Endodermal cell (in vitro differentiated cells): ENCODE measurements around the gene SNCAIP. TPM values are rescaled to one million over a fixed set of nuclear protein-coding genes. Genes with fewer than 3 reads are reported as not detected.

Experiments
- DNase-seq: peaks from one replicate; pipeline ENCODE4 v3.0.0-alpha.2; 2017
- H3K27ac ChIP-seq: 2 replicates; pipeline ENCODE4 v1.5.1; 2013; ENCODE audit warnings: mild to moderate bottlenecking, low read depth, low read length, moderate library complexity
- H3K27me3 ChIP-seq: 2 replicates; pipeline ENCODE4 v1.6.1; 2013; ENCODE audit warnings: mild to moderate bottlenecking, low read length, moderate library complexity; ENCODE audit not compliant: insufficient read depth, control insufficient read depth, poor library complexity, severe bottlenecking
- H3K36me3 ChIP-seq: 2 replicates; pipeline ENCODE4 v1.7.0; 2013; ENCODE audit warnings: mild to moderate bottlenecking, low read length, moderate library complexity; ENCODE audit not compliant: control insufficient read depth, insufficient read depth
- H3K4me1 ChIP-seq: one replicate; pipeline ENCODE4 v1.7.0; 2013; ENCODE audit warnings: low read length; ENCODE audit not compliant: control insufficient read depth, insufficient read depth
- H3K4me3 ChIP-seq: 2 replicates; pipeline ENCODE4 v1.5.1; 2013; ENCODE audit warnings: mild to moderate bottlenecking, low read length, moderate library complexity
- H3K9ac ChIP-seq: 2 replicates; pipeline ENCODE4 v1.6.1; 2013; ENCODE audit warnings: mild to moderate bottlenecking, low read length, moderate library complexity; ENCODE audit not compliant: poor library complexity, severe bottlenecking; ENCODE audit errors: extremely low read depth
- H3K9me3 ChIP-seq: 2 replicates; pipeline ENCODE4 v1.6.1; 2013; ENCODE audit warnings: mild to moderate bottlenecking, low read length, moderate library complexity; ENCODE audit not compliant: control insufficient read depth
- H3K27ac Mint-ChIP-seq: 2 replicates; pipeline ENCODE4 v1.8.0; 2020; ENCODE audit warnings: mixed read lengths
- H3K27me3 Mint-ChIP-seq: 2 replicates; pipeline ENCODE4 v1.8.0; 2021; ENCODE audit warnings: mild to moderate bottlenecking, mixed read lengths; ENCODE audit not compliant: insufficient read depth
- H3K36me3 Mint-ChIP-seq: 2 replicates; pipeline ENCODE4 v1.8.0; 2020; ENCODE audit warnings: low read depth, mixed read lengths
- H3K4me1 Mint-ChIP-seq: 2 replicates; pipeline ENCODE4 v1.8.0; 2020; ENCODE audit warnings: mixed read lengths
- H3K4me3 Mint-ChIP-seq: 2 replicates; pipeline ENCODE4 v1.8.0; 2020; ENCODE audit warnings: mild to moderate bottlenecking, moderate library complexity, mixed read lengths
- H3K9me3 Mint-ChIP-seq: 2 replicates; pipeline ENCODE4 v1.8.0; 2020; ENCODE audit warnings: mild to moderate bottlenecking, mixed read lengths
- WGBS, 2 experiments: methylation state at CpG; one replicate each; pipeline versions ENCODE4 v1.1.5 to v1.1.7; 2013; ENCODE audit warnings: missing lambda C conversion rate in 2 of 2, mixed read lengths in 1 of 2; ENCODE audit not compliant: insufficient coverage in 1 of 2, insufficient read length in 1 of 2; 5-methylcytosine and 5-hydroxymethylcytosine counted together
- total RNA-seq, 2 donors: library from RNA; stranded (reverse); fragmentation: NEBNext Ultra II Directional in 1 of 2; extraction: Animal tissue kit (Norgen Biotek cat#: 25700) in 1 of 2; gene quantifications; 2 replicates in 1 of 2; 3 replicates in 1 of 2; pipeline ENCODE4 v1.2.1, GENCODE V29; 2021
- TF ChIP-seq, protein P1 (sequence below): fragments of 200-600 bp; sonication (generic); conservative IDR thresholded peaks from 2 replicates; pipeline ENCODE4 v1.5.0; 2021; ENCODE audit warnings: antibody characterized with exemption, mild to moderate bottlenecking

SNCAIP gene
- total RNA-seq, 2 donors from 2014 or later: 1.4 to 2.1 TPM

DNA sequence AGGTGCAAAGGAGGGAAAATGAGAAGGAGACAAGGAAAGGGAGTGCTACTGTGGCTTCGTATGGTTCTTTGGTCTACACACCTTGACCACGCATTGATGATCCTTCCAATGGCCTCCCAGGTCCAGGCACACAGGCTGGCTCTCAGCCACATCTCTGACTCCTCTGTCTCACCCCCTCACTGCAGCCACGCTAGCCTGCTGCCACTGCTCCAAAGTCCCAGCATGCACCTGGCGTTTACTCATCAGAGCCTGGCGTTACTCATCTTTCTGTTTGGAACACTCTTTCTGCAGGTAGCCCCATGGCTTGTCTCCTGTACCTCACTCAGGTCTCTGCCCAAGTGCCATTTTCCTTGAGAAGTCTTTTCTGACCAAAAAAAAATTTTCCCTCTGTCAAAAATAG is 195.5 kb downstream of the SNCAIP start:
- H3K27me3 Mint-ChIP-seq: no peaks in the 10 kb centered on the region
- Histone ChIP-seq H3K9ac (no peak overlapping the region), H3K9me3 (no peaks in the 10 kb centered on the region), H3K4me1 (no peaks in the 10 kb centered on the region), H3K36me3 (no peaks in the 10 kb centered on the region), H3K4me3 (no peak overlapping the region), H3K27me3 (no peaks in the 10 kb centered on the region), H3K27ac (no peak overlapping the region)
- no peaks in the 10 kb centered on the region for H3K9me3 Mint-ChIP-seq
- H3K27ac Mint-ChIP-seq: no peak overlapping the region
- H3K36me3 Mint-ChIP-seq: no peaks in the 10 kb centered on the region
- no peaks in the 10 kb centered on the region for H3K4me1 Mint-ChIP-seq
- WGBS, 2 experiments: 95 to 96% methylated on average over 4 to 5 of the region's 5 CpGs
- TF ChIP-seq, protein P1, sequence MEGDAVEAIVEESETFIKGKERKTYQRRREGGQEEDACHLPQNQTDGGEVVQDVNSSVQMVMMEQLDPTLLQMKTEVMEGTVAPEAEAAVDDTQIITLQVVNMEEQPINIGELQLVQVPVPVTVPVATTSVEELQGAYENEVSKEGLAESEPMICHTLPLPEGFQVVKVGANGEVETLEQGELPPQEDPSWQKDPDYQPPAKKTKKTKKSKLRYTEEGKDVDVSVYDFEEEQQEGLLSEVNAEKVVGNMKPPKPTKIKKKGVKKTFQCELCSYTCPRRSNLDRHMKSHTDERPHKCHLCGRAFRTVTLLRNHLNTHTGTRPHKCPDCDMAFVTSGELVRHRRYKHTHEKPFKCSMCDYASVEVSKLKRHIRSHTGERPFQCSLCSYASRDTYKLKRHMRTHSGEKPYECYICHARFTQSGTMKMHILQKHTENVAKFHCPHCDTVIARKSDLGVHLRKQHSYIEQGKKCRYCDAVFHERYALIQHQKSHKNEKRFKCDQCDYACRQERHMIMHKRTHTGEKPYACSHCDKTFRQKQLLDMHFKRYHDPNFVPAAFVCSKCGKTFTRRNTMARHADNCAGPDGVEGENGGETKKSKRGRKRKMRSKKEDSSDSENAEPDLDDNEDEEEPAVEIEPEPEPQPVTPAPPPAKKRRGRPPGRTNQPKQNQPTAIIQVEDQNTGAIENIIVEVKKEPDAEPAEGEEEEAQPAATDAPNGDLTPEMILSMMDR: no peak
- H3K4me3 Mint-ChIP-seq: no peak overlapping the region
- DNase-seq: no peak

DNA sequence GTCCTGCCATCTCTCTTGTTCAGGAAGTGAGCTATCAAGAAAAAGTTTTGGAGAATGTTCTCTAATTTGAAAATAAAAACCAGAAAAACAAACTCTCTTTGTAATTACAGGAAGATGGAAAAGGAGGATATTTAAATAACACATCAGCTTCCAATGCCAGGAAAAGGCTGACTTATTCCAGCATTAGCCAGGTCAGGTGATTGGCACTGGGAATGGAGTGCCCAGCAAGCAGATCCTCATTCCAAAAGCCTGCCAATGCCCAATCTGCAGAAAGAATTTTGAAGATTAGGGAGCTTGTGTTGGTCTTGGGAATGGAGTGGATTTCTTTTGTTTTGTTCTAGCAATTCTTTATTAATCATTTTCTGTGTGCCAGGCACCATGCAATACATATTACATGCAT is 196.6 kb downstream of the SNCAIP start:
- TF ChIP-seq, protein P1: no peak
- no peaks in the 10 kb centered on the region for H3K4me1 Mint-ChIP-seq
- H3K4me1 ChIP-seq: no peaks in the 10 kb centered on the region
- H3K4me3 ChIP-seq: no peak overlapping the region
- H3K27me3 ChIP-seq: no peaks in the 10 kb centered on the region
- H3K36me3 ChIP-seq: no peaks in the 10 kb centered on the region
- H3K36me3 Mint-ChIP-seq: no peaks in the 10 kb centered on the region
- no peak overlapping the region for H3K4me3 Mint-ChIP-seq
- no peak overlapping the region for H3K9ac ChIP-seq
- no peaks in the 10 kb centered on the region for H3K9me3 ChIP-seq
- no peak overlapping the region for H3K27ac Mint-ChIP-seq
- no peak overlapping the region for H3K27ac ChIP-seq
- no peaks in the 10 kb centered on the region for H3K27me3 Mint-ChIP-seq
- H3K9me3 Mint-ChIP-seq: no peaks in the 10 kb centered on the region
- no peak for DNase-seq

Other genes starting within 250 kb of the SNCAIP start
- 10 to 100 TPM; 16.4 to 16.5 TPM for gene LOX, start 234.0 kb upstream of the SNCAIP start, total RNA-seq
- gene ZNF474, start 182.7 kb upstream of the SNCAIP start, total RNA-seq: under 1 TPM in 1 of 2 donors, not detected in 1; 0.31 TPM